T-helper 2 cell (primary cell): ENCODE measurements around the gene TCERG1L.
"Not testable (repeated sequence)": the region's sequence is repeated elsewhere in the genome, so short reads cannot be mapped to it uniquely, and the experiment has no call there.

ENCODE experiments used
- DNase-seq, 5 experiments: peaks; one replicate each; pipeline versions ENCODE4 v3.0.0 to v3.0.0-alpha.2; 2012 to 2022

The TCERG1L gene

GRCh38 chr10:131117416-131118212 lies 193.9 kb downstream of the TCERG1L start:
- no peak for DNase-seq

DNA sequence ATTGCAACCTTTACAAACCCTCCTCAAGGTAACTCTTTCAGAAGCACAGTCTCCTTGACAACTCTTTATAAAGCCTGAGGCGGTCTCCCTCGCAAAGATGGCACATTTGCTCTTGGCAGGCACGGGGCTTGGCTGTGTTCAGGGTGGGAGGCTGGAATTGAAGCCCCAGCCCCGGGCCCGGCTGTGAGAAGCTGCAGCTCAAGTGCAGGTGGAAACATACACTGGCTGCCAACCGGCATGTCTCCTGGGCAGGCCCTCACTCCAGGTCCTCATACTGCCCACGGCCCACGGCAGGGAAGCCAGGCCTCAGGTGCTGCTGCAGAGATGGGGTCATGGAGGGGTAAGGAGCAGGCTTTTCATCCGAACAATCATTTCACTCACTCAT lies 194.5 kb downstream of the TCERG1L start:
- no peak for DNase-seq

DNA sequence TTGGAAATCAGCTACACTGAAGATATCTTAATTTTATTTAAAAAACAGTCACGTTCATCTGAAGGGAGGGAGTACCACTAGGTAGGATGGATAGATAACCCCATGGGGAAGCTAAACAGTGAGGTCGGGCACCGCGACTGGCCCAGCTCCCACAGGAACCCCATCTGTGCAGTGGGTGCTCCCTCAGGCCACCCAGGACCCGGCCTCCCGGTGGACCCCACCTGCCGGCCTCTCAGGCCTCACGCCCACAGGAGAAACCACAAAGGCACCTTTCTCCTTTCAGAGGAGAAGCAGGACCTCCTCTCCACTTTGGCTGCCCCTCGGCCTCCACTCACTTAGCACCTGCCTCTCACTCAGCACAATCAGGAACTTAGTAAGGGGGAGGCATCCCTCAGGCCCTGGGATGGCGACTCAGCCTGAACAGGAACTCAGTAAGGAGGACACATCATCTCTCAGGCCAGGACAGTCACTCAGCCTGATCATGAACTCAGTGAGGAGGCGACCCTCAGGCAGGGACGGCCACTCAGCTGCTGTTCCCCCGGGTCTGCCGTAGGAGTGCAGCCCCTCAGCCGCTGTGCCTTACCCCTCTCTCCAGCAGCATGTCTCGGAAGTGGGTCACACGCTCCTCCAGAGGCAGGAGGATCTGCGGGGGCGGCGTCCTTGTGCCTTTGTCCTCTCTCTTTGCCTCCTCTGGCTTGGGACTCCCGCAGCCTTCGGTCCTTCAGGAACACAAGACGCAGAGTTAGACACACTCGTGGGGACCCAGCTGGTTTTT lies 195.1 kb downstream of the TCERG1L start:
- no peak for DNase-seq

DNA sequence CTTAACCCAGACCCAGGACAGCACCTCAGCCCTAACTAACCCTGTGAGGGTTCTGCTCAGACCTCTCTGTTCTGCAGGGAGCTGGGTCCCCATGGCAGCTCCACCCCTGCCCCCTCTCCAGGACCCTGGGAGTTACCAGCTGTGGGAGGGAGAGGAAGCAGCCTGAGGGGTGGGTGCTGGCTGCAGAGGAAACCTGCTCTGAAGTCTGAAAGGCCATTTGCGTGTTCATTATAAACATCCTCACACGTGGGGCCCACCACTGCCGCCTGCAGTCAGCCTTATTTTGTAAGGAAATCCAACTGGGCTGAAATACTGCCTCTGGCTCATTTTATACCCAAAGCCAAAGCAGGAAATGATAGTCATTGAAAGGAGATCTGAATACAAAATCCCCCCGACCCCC lies 195.7 kb downstream of the TCERG1L start:
- no peak for DNase-seq

GRCh38 chr10:131115321-131115720 lies 196.2 kb downstream of the TCERG1L start:
- no peak for DNase-seq

- DNase-seq = no peak
These were observed 196.7 kb downstream of the TCERG1L start for GRCh38 chr10:131114846-131115245.

GRCh38 chr10:131113709-131114291 lies 197.7 kb downstream of the TCERG1L start:
- no peak for DNase-seq

GRCh38 chr10:131113165-131113564 lies 198.4 kb downstream of the TCERG1L start:
- DNase-seq = no peak

DNA sequence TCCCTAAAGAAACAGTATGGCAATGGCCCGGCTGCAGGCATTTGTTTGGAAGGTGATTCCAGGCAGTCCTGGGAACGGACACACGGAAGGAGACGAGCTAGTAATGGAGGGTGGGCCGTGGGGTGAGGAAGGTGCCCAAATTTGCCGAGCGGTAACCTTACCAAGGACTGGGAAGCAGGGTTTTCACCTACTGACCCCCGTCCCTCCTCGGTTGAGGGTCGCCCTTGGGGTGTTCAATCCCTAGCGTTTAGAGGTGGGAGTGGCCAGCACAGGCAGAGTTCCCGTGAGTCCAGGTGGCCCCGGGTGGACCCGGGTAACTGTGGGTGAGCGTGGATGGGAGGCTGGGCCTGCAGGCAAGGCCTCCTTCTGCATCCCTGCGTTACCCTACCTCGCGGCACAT lies 198.8 kb downstream of the TCERG1L start:
- DNase-seq = no peak

DNA sequence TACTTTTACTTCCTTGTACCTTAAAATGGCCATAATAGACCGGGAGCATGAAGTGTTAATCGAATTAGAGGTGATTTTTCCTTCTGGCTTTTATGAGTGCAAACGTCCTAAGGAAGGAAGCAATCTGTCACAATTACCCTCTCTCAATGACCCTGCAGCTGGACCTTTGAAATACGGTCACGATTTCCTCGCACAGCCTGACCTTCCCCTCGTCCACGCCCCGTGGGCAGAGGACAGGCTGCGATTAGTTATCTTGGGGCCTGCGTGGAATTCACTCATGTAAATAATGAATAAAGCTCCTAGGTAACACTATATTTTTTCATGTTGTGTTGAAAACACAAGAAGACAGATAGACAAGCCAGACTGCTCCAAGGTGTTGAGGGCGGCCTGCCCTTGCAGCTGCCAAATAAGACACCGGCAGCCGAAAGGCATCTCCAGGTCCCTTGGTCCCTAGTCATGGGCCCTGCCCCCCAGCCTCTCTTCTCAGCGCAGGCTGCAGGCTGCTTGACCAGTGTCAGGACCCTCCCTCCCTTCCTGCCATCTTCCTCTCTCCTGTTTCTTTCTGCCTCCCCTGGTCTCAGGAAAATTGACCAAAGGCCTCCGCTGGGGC lies 199.9 kb downstream of the TCERG1L start:
- DNase-seq = no peak

DNA sequence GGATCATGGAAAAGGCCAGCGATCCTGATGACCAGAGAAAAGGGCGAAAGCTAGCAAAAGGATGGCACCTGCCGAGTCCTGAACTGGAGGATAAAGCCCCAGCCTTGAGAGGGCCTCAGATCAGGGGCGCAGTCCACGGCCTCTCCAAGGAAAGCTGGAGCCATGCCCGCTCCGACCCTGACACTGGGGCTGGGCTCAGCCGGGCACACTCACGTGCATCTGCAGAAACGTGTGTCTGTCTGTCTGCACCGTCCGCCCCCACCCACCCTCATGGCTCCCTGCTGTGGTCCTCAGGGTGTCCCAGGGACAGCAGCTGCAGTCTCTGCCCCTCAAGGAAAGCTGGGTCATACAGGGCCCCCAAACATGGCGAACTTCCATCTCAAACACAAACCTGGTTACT lies 200.5 kb downstream of the TCERG1L start:
- DNase-seq = no peak

- no peak for DNase-seq
These were observed 201.2 kb downstream of the TCERG1L start for GRCh38 chr10:131110241-131110783.

GRCh38 chr10:131109726-131110125 lies 201.8 kb downstream of the TCERG1L start:
- DNase-seq = no peak

GRCh38 chr10:131109291-131109690 lies 202.2 kb downstream of the TCERG1L start:
- DNase-seq = no peak

DNA sequence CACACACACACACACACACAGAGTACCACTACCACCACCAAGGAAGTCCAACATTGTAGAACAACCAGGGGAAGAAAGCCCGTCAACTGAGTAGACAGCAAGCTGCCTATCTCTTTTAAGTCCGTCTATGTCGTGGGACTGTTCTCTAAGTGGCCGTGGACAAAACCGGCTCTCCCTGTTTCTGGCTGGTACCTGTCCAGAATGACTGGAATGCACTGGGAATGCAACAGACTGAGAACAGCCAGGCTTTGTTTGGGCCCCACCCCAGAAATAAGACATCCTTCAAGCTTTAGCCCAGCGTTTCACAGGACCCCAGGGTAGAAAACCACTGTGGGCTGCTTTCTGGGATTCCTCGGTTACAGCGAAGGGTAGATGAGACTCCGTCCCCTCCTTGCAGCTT lies 203.6 kb downstream of the TCERG1L start:
- no peak for DNase-seq

- DNase-seq = no peak
These were observed 208.8 kb downstream of the TCERG1L start for GRCh38 chr10:131102676-131103075.

GRCh38 chr10:131102147-131102546 lies 209.4 kb downstream of the TCERG1L start:
- DNase-seq = no peak

DNA sequence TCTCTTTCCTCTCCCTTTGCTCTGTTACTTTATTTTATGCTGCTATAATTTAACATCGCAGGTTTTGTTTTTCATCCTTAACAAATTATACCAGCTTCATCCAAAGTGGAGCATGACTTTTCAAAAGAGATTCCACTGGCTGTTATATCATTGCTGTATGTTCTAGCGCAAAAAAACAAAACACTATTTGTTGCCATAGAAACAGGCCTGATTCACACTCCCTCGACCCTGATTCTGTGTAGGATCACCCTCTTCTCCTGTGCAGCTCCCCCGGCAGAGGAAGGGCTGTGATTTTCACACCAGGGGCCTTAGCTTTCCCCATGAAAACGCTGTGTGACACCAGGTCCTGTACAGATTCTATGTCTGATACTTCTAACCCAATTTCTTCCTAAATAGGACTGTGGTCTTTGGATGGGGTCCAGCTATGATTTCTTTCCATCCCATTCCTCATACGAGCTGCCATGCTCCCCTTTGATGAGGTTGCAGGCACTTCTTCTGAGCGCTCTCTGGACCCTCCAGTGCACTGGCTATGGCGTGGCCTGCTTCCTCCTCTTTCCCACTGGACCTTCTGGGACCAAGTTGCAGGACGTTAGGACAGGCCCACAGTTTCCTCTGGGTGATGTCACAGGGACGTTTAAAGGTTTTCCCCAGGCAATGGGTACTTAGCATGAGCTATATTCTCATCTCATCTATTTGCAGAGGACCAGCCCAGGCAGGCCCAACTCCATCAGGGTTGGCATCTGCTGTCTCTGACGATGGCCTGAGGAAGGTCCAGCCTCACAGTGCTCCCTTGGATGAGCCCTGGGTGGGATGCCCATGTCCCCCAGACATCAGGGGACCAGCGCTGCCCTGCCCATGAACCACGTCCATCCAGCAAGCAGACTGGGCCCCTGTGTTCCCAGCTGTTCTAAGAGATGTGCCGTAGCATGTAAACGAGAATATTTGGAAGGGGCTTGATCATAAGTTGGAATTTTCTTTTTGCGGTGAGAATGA lies 210.8 kb downstream of the TCERG1L start:
- DNase-seq = not testable (repeated sequence)

- DNase-seq = no peak
These were observed 212.3 kb downstream of the TCERG1L start for GRCh38 chr10:131099028-131099726.

- no peak for DNase-seq
These were observed 213.0 kb downstream of the TCERG1L start for GRCh38 chr10:131098416-131098952.

DNA sequence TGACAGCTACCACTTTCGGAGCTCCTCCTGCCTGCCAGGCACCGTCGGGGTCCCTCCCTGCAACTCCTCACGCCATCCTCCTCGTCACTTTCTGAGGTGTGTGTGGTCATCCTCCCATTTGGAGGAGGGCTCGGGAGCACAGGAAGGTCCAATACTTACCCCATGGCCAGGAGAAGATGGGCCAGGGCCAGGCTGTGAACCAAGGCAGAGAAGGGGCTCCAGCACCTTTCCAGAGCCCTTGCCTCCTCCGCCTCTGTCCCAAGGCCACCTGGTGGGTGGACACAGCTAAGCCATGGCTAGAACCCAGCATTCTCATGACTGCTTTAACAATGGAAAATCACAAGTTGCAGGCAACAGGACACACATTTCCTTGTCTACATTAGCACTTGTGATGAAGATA lies 215.5 kb downstream of the TCERG1L start:
- no peak for DNase-seq
